ENCODE measurements around the gene KCNMA1.

GRCh38 chr10:77576444-77577032, 61.1 kb downstream of the KCNMA1 start:
- TF ChIP-seq CTCF (IDR thresholded peaks at IDR 0.05) = no peak
- no peak for TF ChIP-seq POLR2A (IDR thresholded peaks at IDR 0.05)
- TF ChIP-seq POLR2AphosphoS5 (IDR thresholded peaks at IDR 0.05; ENCODE audit: insufficient read depth in 1 of 2, low read depth in 1 of 2) = no peak

Measured in vagina (tissue), 2 donors.